ENCODE results near the gene ATE1. TPM values are rescaled to one million over a fixed set of nuclear protein-coding genes. Genes with fewer than 3 reads are reported as not detected.

ATE1 gene
- total RNA-seq, 1 donor from 2014 or later: 36.9 TPM

- DNase-seq: no peak
- no peak for ATAC-seq
- intact Hi-C loops (cut with micrococcal nuclease): no loop called here
These were observed 38.6 kb downstream of the ATE1 start for GRCh38 chr10:121889212-121889611.

DNA sequence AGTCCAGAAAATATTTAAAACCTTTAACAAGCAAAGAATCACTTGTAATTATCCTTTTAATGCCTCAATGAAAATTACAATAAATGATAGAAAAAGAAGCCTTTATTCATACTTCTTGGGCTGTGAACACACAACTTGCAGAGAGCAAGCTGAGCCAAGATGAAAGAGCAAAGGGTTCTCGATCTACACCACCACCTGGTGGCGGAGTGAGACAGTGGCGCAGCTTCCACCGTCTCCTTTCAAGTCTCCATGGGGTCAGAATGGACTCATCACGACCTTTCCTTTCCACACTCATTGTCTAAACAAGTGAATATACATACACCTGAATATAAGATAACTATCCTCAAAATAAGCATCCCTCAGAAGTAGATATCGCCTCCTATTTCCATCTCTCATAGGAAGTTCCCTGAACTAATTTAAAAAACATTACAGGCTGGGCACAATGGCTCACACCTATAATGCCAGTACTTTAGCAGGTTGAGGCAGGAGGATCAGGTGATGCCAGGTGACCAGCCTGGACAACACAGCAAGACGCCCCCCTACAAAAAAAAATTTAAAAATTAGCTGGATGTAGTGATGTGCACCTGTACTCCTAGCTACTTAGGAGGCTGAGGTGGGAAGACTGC, 40.7 kb downstream of the ATE1 start:
- peak; percentile 48 for DNase-seq
- intact Hi-C loops (cut with micrococcal nuclease): no loop called here
- ATAC-seq: peak; percentile 67

- no peak for DNase-seq
- intact Hi-C loops (cut with micrococcal nuclease): no loop called here
- no peak for ATAC-seq
These were observed 41.6 kb downstream of the ATE1 start for GRCh38 chr10:121886181-121886580.

DNA sequence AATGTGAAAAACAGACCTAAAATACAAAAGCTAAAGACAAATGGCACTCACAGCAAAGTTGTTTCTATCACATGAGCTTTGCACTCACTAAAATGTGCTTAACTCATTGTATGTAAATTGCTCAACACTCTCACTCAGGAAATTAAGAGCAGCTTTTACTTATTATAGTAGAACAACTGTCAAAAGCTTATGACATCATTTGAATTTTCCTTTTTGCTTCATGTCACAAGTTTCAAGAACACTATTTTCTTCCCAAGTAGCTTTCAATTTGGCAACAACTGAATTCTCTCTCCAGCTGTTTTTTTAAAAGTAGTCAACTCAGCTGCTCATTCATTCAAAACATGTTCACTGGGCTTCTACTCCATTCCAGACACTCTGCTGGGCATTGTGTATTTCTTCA, 46.9 kb downstream of the ATE1 start:
- no peak for DNase-seq
- ATAC-seq: peak; percentile 63
- intact Hi-C loops (cut with micrococcal nuclease): no loop called here

GRCh38 chr10:121879476-121879875, 48.4 kb downstream of the ATE1 start:
- DNase-seq (no peak), ATAC-seq (no peak)
- intact Hi-C loops (cut with micrococcal nuclease): no loop called here

- no peak for ATAC-seq
- intact Hi-C loops (cut with micrococcal nuclease): no loop called here
- DNase-seq: no peak
These were observed 54.6 kb downstream of the ATE1 start for GRCh38 chr10:121873236-121873635.

GRCh38 chr10:121870413-121870812, 57.4 kb downstream of the ATE1 start:
- ATAC-seq (no peak), DNase-seq (no peak)
- intact Hi-C loops (cut with micrococcal nuclease): no loop called here

DNA sequence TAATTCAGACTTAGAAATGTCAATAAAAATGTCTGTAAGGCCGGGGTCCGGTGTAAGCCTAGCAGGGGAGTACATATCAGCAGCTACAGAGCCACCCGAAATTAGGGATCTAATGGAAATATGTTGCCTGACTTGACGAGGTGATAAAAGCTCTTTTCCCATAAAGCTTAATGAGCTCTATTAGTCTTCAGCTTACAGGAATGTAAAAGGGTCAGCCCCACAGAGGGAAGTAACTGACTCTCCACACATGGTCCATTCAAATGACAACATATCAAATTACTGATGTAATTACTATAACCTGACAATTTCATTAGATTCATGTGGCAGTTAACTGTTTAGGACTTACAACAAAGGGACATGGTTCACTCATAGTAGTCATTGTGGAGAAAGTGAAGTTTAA, 62.3 kb downstream of the ATE1 start:
- no peak for DNase-seq
- no peak for ATAC-seq
- intact Hi-C loops (cut with micrococcal nuclease): no loop called here

DNA sequence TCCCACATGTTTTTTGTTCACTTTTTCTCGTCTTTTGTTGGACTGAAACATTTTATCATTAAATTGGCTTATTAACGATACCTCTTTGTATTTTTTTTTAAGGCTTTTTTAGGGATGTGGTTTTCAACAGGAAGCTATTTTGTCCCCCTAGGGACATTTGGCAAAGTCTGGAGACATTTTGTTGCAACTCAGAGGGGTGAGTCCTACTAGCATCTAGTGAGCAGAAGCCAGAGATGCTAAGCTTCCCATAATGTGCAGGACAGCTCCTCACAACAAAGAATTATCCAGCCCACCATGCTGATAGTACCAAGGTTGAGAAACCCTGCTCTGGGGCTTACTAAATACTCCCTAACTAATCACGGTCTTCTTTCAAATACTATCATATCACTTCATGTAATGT, 63.2 kb downstream of the ATE1 start:
- intact Hi-C loops (cut with micrococcal nuclease): no loop called here
- no peak for DNase-seq
- no peak for ATAC-seq

GRCh38 chr10:121864168-121864567, 63.7 kb downstream of the ATE1 start:
- DNase-seq (no peak), ATAC-seq (no peak)
- intact Hi-C loops (cut with micrococcal nuclease): no loop called here

- no peak for DNase-seq
- intact Hi-C loops (cut with micrococcal nuclease): no loop called here
- ATAC-seq: no peak
These were observed 65.2 kb downstream of the ATE1 start for GRCh38 chr10:121862649-121863048.

GRCh38 chr10:121862042-121862441, 65.8 kb downstream of the ATE1 start:
- no peak for ATAC-seq
- intact Hi-C loops (cut with micrococcal nuclease): no loop called here

GRCh38 chr10:121860810-121861209, 67.0 kb downstream of the ATE1 start:
- ATAC-seq (no peak), DNase-seq (no peak)
- intact Hi-C loops (cut with micrococcal nuclease): no loop called here

More at GRCh38 chr10:121862042-121862441, 65.8 kb downstream of the ATE1 start:
- DNase-seq: no peak

- ATAC-seq (no peak), DNase-seq (no peak)
- intact Hi-C loops (cut with micrococcal nuclease): no loop called here
These were observed 72.9 kb downstream of the ATE1 start for GRCh38 chr10:121854809-121855445.

GRCh38 chr10:121853950-121854349, 73.9 kb downstream of the ATE1 start:
- DNase-seq (no peak), ATAC-seq (no peak)
- intact Hi-C loops (cut with micrococcal nuclease): no loop called here

DNA sequence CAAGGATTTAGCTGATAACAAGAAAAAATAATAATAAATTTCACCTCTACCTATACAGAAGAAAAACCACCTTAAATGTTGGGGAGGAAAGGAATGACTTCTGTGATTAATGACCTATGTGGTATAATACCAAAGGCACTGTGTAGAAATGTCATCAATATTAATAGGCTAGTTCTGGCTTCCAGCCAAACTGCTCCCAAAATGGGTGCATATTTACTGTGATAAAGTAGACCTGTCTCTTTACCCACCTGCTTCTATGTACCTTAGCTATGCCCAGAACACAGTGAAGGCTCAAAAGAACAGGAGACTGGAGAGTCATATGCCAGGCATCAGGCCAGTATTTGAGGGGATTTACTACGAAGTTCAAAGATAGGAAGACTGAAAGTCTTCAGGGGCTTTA, 76.0 kb downstream of the ATE1 start:
- intact Hi-C loops (cut with micrococcal nuclease): no loop called here
- DNase-seq (no peak), ATAC-seq (no peak)

- intact Hi-C loops (cut with micrococcal nuclease): no loop called here
- DNase-seq: no peak
- ATAC-seq: no peak
These were observed 79.7 kb downstream of the ATE1 start for GRCh38 chr10:121848082-121848481.

- ATAC-seq (no peak), DNase-seq (no peak)
- intact Hi-C loops (cut with micrococcal nuclease): no loop called here
These were observed 81.3 kb downstream of the ATE1 start for GRCh38 chr10:121846555-121846954.

DNA sequence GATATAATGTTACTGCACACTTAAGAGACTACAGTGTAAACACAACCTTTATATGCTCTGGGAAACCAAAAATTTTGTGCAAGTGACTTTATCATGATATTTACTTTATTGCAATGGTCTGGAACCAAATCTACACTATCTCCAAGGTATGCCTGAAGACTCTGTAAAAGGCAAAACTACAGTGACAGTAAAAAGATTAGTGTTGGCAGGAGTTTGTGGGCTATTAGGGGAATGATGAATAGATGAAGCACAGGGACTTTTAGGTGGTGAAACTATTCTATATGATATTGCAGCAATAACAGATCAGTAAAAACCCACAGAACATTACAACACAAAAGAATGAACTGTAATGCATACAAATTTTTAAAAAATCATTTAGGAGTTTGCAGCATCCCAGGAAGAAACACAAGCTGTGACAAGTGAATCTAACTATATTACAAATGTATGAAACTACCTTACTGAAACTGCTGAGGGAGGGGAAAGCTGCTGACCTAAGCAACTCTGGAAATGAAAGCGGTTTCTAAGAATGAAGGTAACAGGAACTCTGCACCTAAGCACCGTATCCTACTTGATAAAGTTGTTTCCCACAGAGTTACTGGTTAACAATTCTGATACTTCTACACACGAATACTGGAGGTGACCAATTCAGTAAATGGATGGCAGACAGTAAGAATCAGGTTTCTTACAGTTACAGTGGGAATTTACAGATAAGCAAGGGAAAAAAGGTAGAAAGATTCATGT, 82.6 kb downstream of the ATE1 start:
- intact Hi-C loops (cut with micrococcal nuclease): no loop called here
- ATAC-seq (no peak), DNase-seq (no peak)

- no peak for DNase-seq
- intact Hi-C loops (cut with micrococcal nuclease): no loop called here
- ATAC-seq: no peak
These were observed 83.3 kb downstream of the ATE1 start for GRCh38 chr10:121844537-121844936.

GRCh38 chr10:121843379-121843778, 84.5 kb downstream of the ATE1 start:
- intact Hi-C loops (cut with micrococcal nuclease): no loop called here
- no peak for DNase-seq
- no peak for ATAC-seq

Measured in left ventricle myocardium superior (tissue), 1 donor.